GM12864 (cell line): ENCODE data around the gene FYCO1.

Source experiments
- DNase-seq: peaks from one replicate; pipeline ENCODE4 v3.0.0-alpha.2; 2011; ENCODE audit warnings: low read depth
- H3K4me3 ChIP-seq: 2 replicates; pipeline ENCODE4 v1.5.1; 2011; ENCODE audit warnings: mild to moderate bottlenecking, low read depth, low read length, control low read depth
- CTCF ChIP-seq: IDR thresholded peaks from 2 replicates; pipeline ENCODE4 v1.5.1; 2011; ENCODE audit warnings: low read depth, mild to moderate bottlenecking, moderate library complexity, low read length, control low read depth, inconsistent platforms; ENCODE audit errors: missing control alignments

The FYCO1 gene

GRCh38 chr3:45964139-45964538 is 31.5 kb downstream of the FYCO1 start:
- TF ChIP-seq CTCF, result no peak
- peak; percentile 39 for DNase-seq
- no peak overlapping the region for H3K4me3 ChIP-seq

GRCh38 chr3:45962033-45962432 is 33.6 kb downstream of the FYCO1 start:
- TF ChIP-seq CTCF, result no peak
- no peak overlapping the region for H3K4me3 ChIP-seq

GRCh38 chr3:45960289-45960688 is 35.3 kb downstream of the FYCO1 start:
- TF ChIP-seq CTCF, result no peak
- no peak overlapping the region for H3K4me3 ChIP-seq
- DNase-seq, result no peak

More at GRCh38 chr3:45962033-45962432, 33.6 kb downstream of the FYCO1 start:
- DNase-seq, result peak; percentile 29

GRCh38 chr3:45959201-45959600 is 36.4 kb downstream of the FYCO1 start:
- TF ChIP-seq CTCF, result no peak
- no peak for DNase-seq
- no peak overlapping the region for H3K4me3 ChIP-seq

GRCh38 chr3:45958321-45958791 is 37.3 kb downstream of the FYCO1 start:
- no peak overlapping the region for H3K4me3 ChIP-seq
- no peak for TF ChIP-seq CTCF
- no peak for DNase-seq

GRCh38 chr3:45957586-45957985 is 38.0 kb downstream of the FYCO1 start:
- no peak for DNase-seq
- TF ChIP-seq CTCF, result no peak
- H3K4me3 ChIP-seq, result no peak overlapping the region

GRCh38 chr3:45955706-45956105 is 39.9 kb downstream of the FYCO1 start:
- TF ChIP-seq CTCF, result no peak
- H3K4me3 ChIP-seq, result no peak overlapping the region
- no peak for DNase-seq
